Activated T-helper 1 cell treated with anti-CD3 and anti-CD28 coated beads, Interleukin-12 subunit alpha, Interleukin-12 subunit beta, Interleukin-2, Interleukin-4 antibody, amounts not matched to agents 30 ng/mL and 10 ng/mL and 1 ng/mL, durations not matched to agents 14 hours and 24 hours and 36 hours (primary cell): ENCODE measurements around the gene CNTRL. TPM values are rescaled to one million over a fixed set of nuclear protein-coding genes. Genes with fewer than 3 reads are reported as not detected.
A peak's percentile ranks its signal among the peaks of the same experiment; 100 is the strongest.
"Not testable (repeated sequence)": the region's sequence is repeated elsewhere in the genome, so short reads cannot be mapped to it uniquely, and the experiment has no call there.

Experiments used
- DNase-seq: peaks from one replicate; pipeline ENCODE4 v3.0.0; 2021; ENCODE audit warnings: low spot score
- H3K27ac Mint-ChIP-seq: one replicate; pipeline ENCODE4 v1.8.0; 2021; ENCODE audit warnings: mild to moderate bottlenecking, mixed read lengths
- H3K27me3 Mint-ChIP-seq: one replicate; pipeline ENCODE4 v1.8.0; 2022; ENCODE audit warnings: mild to moderate bottlenecking, moderate library complexity, mixed read lengths; ENCODE audit not compliant: insufficient read depth
- H3K36me3 Mint-ChIP-seq: one replicate; pipeline ENCODE4 v1.8.0; 2021; ENCODE audit warnings: low read depth, mixed read lengths
- H3K4me1 Mint-ChIP-seq: one replicate; pipeline ENCODE4 v1.8.0; 2021; ENCODE audit warnings: low read depth, mixed read lengths
- H3K4me3 Mint-ChIP-seq: one replicate; pipeline ENCODE4 v1.8.0; 2021; ENCODE audit warnings: mild to moderate bottlenecking, moderate library complexity, mixed read lengths
- H3K9me3 Mint-ChIP-seq: one replicate; pipeline ENCODE4 v1.8.0; 2021; ENCODE audit warnings: mixed read lengths
- intact Hi-C: fragments of 100-400 bp; cut with micrococcal nuclease; formaldehyde crosslinking; loops from one replicate; pipeline ENCODE4 v1.15.1; 2024
- total RNA-seq: library from RNA; stranded (reverse); gene quantifications from 2 replicates; pipeline ENCODE4 v1.2.3, GENCODE V29; 2022

CNTRL gene
- total RNA-seq, 1 donor from 2014 or later = 69.9 TPM

GRCh38 chr9:121120386-121120785 lies 45.6 kb downstream of the CNTRL start:
- DNase-seq = no peak
- Mint-ChIP-seq H3K9me3 (no peaks in the 10 kb centered on the region), H3K4me3 (peak overlapping the region; percentile 30), H3K27me3 (no peaks in the 10 kb centered on the region), H3K36me3 (peaks cover 28% of the 10 kb centered on the region), H3K4me1 (peaks cover 44% of the 10 kb centered on the region), H3K27ac (peak overlapping the region; percentile 59)
- intact Hi-C loops = loop anchor here (2.0 kb wide), 1 partner anchor 250 kb away; the partner anchor contains the start of gene STOM

GRCh38 chr9:121121582-121122087 lies 46.9 kb downstream of the CNTRL start:
- peaks cover 50% of the 10 kb centered on the region for H3K4me1 Mint-ChIP-seq
- peak overlapping the region; percentile 75 for H3K4me3 Mint-ChIP-seq
- DNase-seq = peak; percentile 96
- H3K27me3 Mint-ChIP-seq = no peaks in the 10 kb centered on the region
- intact Hi-C loops = loop anchor here (1.0 to 2.0 kb wide), 11 partner anchors 12 to 541 kb away; partner anchors contain the start of genes CDK5RAP2, CNTRL, FBXW2 and MEGF9
- peak overlapping the region; percentile 78 for H3K27ac Mint-ChIP-seq
- no peaks in the 10 kb centered on the region for H3K9me3 Mint-ChIP-seq
- H3K36me3 Mint-ChIP-seq = peaks cover 30% of the 10 kb centered on the region

- peaks cover 35% of the 10 kb centered on the region for H3K36me3 Mint-ChIP-seq
- H3K4me3 Mint-ChIP-seq = peak overlapping the region; percentile 75
- DNase-seq = no peak
- H3K27me3 Mint-ChIP-seq = no peaks in the 10 kb centered on the region
- peak overlapping the region; percentile 78 for H3K27ac Mint-ChIP-seq
- H3K9me3 Mint-ChIP-seq = no peaks in the 10 kb centered on the region
- H3K4me1 Mint-ChIP-seq = peaks cover 50% of the 10 kb centered on the region
- intact Hi-C loops = no loop called here
Measured at GRCh38 chr9:121122246-121123032, 47.7 kb downstream of the CNTRL start.

- H3K4me1 Mint-ChIP-seq = peaks cover 55% of the 10 kb centered on the region
- H3K4me3 Mint-ChIP-seq = no peak overlapping the region
- intact Hi-C loops = no loop called here
- H3K36me3 Mint-ChIP-seq = peaks cover 48% of the 10 kb centered on the region
- DNase-seq = no peak
- H3K27ac Mint-ChIP-seq = peak overlapping the region; percentile 76
- H3K27me3 Mint-ChIP-seq = no peaks in the 10 kb centered on the region
- no peaks in the 10 kb centered on the region for H3K9me3 Mint-ChIP-seq
Measured at GRCh38 chr9:121123816-121124535, 49.2 kb downstream of the CNTRL start.

GRCh38 chr9:121125590-121125989 lies 50.8 kb downstream of the CNTRL start:
- Mint-ChIP-seq H3K27me3 (no peaks in the 10 kb centered on the region), H3K9me3 (no peaks in the 10 kb centered on the region), H3K36me3 (peaks cover 56% of the 10 kb centered on the region), H3K27ac (no peak overlapping the region), H3K4me3 (no peak overlapping the region), H3K4me1 (peaks cover 61% of the 10 kb centered on the region)
- no peak for DNase-seq
- intact Hi-C loops = no loop called here

GRCh38 chr9:121129384-121129783 lies 54.6 kb downstream of the CNTRL start:
- DNase-seq, H3K4me3 Mint-ChIP-seq, H3K27me3 Mint-ChIP-seq, intact Hi-C loops, H3K27ac Mint-ChIP-seq, H3K9me3 Mint-ChIP-seq: not testable (repeated sequence)
- peaks cover 62% of the 10 kb centered on the region for H3K4me1 Mint-ChIP-seq
- H3K36me3 Mint-ChIP-seq = peaks cover 69% of the 10 kb centered on the region

GRCh38 chr9:121133104-121133816 lies 58.5 kb downstream of the CNTRL start:
- peak; percentile 68 for DNase-seq
- intact Hi-C loops = loop anchor here (1.0 kb wide), 1 partner anchor 12 kb away; no protein-coding TSS in a partner anchor
- peaks cover 3% of the 10 kb centered on the region for H3K9me3 Mint-ChIP-seq
- peak overlapping the region; percentile 32 for H3K4me3 Mint-ChIP-seq
- peaks cover 68% of the 10 kb centered on the region for H3K36me3 Mint-ChIP-seq
- H3K27ac Mint-ChIP-seq = peak overlapping the region; percentile 64
- peaks cover 78% of the 10 kb centered on the region for H3K4me1 Mint-ChIP-seq
- H3K27me3 Mint-ChIP-seq = no peaks in the 10 kb centered on the region

- no peak overlapping the region for H3K4me3 Mint-ChIP-seq
- no peaks in the 10 kb centered on the region for H3K27me3 Mint-ChIP-seq
- intact Hi-C loops = no loop called here
- peaks cover 60% of the 10 kb centered on the region for H3K4me1 Mint-ChIP-seq
- peaks cover 58% of the 10 kb centered on the region for H3K36me3 Mint-ChIP-seq
- peaks cover 3% of the 10 kb centered on the region for H3K9me3 Mint-ChIP-seq
- H3K27ac Mint-ChIP-seq = peak overlapping the region; percentile 10
- DNase-seq = no peak
Measured at GRCh38 chr9:121135642-121136041, 60.9 kb downstream of the CNTRL start.

GRCh38 chr9:121138561-121138960 lies 63.8 kb downstream of the CNTRL start:
- Mint-ChIP-seq H3K27me3 (no peaks in the 10 kb centered on the region), H3K4me3 (no peak overlapping the region), H3K9me3 (no peaks in the 10 kb centered on the region), H3K36me3 (peaks cover 56% of the 10 kb centered on the region), H3K4me1 (peaks cover 31% of the 10 kb centered on the region), H3K27ac (no peak overlapping the region)
- intact Hi-C loops = no loop called here
- DNase-seq = no peak

GRCh38 chr9:121138973-121139372 lies 64.2 kb downstream of the CNTRL start:
- peaks cover 31% of the 10 kb centered on the region for H3K4me1 Mint-ChIP-seq
- no peaks in the 10 kb centered on the region for H3K27me3 Mint-ChIP-seq
- H3K27ac Mint-ChIP-seq = no peak overlapping the region
- no peak overlapping the region for H3K4me3 Mint-ChIP-seq
- intact Hi-C loops = no loop called here
- peaks cover 57% of the 10 kb centered on the region for H3K36me3 Mint-ChIP-seq
- H3K9me3 Mint-ChIP-seq = no peaks in the 10 kb centered on the region
- no peak for DNase-seq

GRCh38 chr9:121140162-121140561 lies 65.4 kb downstream of the CNTRL start:
- no peak for DNase-seq
- H3K27me3 Mint-ChIP-seq = no peaks in the 10 kb centered on the region
- H3K9me3 Mint-ChIP-seq = no peaks in the 10 kb centered on the region
- no peak overlapping the region for H3K4me3 Mint-ChIP-seq
- H3K27ac Mint-ChIP-seq = no peak overlapping the region
- intact Hi-C loops = no loop called here
- H3K36me3 Mint-ChIP-seq = peaks cover 63% of the 10 kb centered on the region
- peaks cover 22% of the 10 kb centered on the region for H3K4me1 Mint-ChIP-seq

- no peak for DNase-seq
- intact Hi-C loops = no loop called here
- Mint-ChIP-seq H3K27ac (no peak overlapping the region), H3K4me1 (peaks cover 15% of the 10 kb centered on the region), H3K27me3 (no peaks in the 10 kb centered on the region), H3K4me3 (no peak overlapping the region), H3K9me3 (no peaks in the 10 kb centered on the region), H3K36me3 (peaks cover 59% of the 10 kb centered on the region)
Measured at GRCh38 chr9:121141306-121141705, 66.6 kb downstream of the CNTRL start.
